ENCODE data around the gene DHRS3.

DHRS3 gene

DNA sequence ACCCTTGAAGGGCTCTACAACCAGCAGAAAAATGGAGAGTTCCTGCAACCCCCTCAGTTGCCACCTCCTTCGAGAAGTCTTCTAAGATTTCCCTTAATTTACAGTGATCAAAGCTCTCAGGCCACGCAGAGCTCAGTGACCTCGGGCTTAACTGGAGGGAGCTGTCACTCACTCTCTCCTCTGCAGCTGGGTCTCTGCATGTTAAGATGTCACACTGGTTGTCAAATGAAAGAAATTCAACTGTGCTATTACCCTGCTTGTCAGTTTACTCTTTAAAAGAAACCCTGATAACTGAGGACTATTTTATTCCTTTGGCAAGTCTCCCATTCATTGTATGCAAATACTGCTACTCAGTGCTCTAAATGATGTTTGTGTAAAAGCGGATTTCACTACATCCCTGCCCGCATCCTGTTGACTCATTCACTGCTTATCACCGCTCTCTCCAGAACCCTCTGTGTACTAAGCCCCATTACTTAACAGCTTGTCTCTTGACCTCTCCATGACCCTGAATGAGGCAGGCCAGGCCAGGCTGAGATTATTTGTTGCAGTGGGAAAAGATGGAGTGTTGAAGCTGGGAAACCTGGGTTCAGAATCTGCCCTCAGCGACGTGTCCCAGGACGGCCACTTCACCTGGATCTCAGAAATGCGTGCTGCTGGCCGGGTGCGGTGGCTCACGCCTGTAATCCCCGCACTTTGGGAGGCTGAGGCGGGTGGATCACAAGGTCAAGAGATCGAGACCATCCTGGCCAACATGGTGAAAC, 13.7 kb downstream of the DHRS3 start:
- no peaks in the 10 kb centered on the region for H3K79me2 ChIP-seq (ENCODE audit: insufficient read depth, low read length)
- no peak overlapping the region for H3K27ac ChIP-seq (ENCODE audit: low read depth, low read length)
- no peaks in the 10 kb centered on the region for H3F3A ChIP-seq (ENCODE audit: insufficient read depth)
- no peak overlapping the region for H2AFZ ChIP-seq (ENCODE audit: low read depth, low read length, severe bottlenecking)
- no peaks in the 10 kb centered on the region for H3K9me2 ChIP-seq (replicated peaks; ENCODE audit: insufficient read depth, low read length)
- TF ChIP-seq, protein P1, sequence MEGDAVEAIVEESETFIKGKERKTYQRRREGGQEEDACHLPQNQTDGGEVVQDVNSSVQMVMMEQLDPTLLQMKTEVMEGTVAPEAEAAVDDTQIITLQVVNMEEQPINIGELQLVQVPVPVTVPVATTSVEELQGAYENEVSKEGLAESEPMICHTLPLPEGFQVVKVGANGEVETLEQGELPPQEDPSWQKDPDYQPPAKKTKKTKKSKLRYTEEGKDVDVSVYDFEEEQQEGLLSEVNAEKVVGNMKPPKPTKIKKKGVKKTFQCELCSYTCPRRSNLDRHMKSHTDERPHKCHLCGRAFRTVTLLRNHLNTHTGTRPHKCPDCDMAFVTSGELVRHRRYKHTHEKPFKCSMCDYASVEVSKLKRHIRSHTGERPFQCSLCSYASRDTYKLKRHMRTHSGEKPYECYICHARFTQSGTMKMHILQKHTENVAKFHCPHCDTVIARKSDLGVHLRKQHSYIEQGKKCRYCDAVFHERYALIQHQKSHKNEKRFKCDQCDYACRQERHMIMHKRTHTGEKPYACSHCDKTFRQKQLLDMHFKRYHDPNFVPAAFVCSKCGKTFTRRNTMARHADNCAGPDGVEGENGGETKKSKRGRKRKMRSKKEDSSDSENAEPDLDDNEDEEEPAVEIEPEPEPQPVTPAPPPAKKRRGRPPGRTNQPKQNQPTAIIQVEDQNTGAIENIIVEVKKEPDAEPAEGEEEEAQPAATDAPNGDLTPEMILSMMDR (IDR thresholded peaks at IDR 0.05; ENCODE audit: insufficient read depth, low read length, poor library complexity, severe bottlenecking): no peak
- TF ChIP-seq EZH2phosphoT487 (conservative IDR thresholded peaks at IDR 0.05; ENCODE audit: low read length): no peak
- no peaks in the 10 kb centered on the region for H3K27me3 ChIP-seq (ENCODE audit: low read length)
- H3K4me3 ChIP-seq (ENCODE audit: insufficient read depth, low read length, poor library complexity, severe bottlenecking): no peak overlapping the region
- H3K9ac ChIP-seq (ENCODE audit: low read length): no peak overlapping the region
- no peaks in the 10 kb centered on the region for H3K9me3 ChIP-seq (ENCODE audit: insufficient read depth, low read length)
- no peak overlapping the region for H3K4me2 ChIP-seq (ENCODE audit: low read depth, low read length, poor library complexity, severe bottlenecking)
- no peaks in the 10 kb centered on the region for H4K20me1 ChIP-seq (ENCODE audit: low read depth, low read length)
- no peaks in the 10 kb centered on the region for H3K36me3 ChIP-seq (ENCODE audit: low read length)

DNA sequence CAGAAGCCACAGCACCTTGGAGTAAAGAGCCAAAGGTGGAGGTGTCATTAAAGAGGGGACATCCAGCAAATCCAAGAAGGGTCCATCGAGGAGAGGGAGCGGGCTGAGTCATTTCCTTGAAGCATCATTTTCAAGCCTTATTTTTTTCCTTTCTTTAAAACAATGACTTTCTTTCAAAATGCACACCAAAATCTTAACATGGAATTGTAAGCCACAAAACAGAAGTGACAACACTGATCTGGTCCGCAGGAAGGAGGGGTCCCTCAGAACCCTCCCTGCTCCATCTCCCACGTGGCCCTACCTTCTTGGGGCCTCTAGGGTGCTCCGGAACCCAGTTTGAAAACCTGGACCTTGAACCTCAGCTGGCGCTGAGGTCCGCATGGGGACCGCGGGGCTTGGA, 14.8 kb downstream of the DHRS3 start:
- Histone ChIP-seq H3K36me3 (ENCODE audit: low read length) (no peaks in the 10 kb centered on the region), H3K27ac (ENCODE audit: low read depth, low read length) (no peak overlapping the region), H3F3A (ENCODE audit: insufficient read depth) (no peaks in the 10 kb centered on the region), H4K20me1 (ENCODE audit: low read depth, low read length) (no peaks in the 10 kb centered on the region), H3K9ac (ENCODE audit: low read length) (no peak overlapping the region), H2AFZ (ENCODE audit: low read depth, low read length, severe bottlenecking) (no peak overlapping the region), H3K4me2 (ENCODE audit: low read depth, low read length, poor library complexity, severe bottlenecking) (no peak overlapping the region), H3K79me2 (ENCODE audit: insufficient read depth, low read length) (no peaks in the 10 kb centered on the region), H3K9me2 (replicated peaks; ENCODE audit: insufficient read depth, low read length) (no peaks in the 10 kb centered on the region), H3K9me3 (ENCODE audit: insufficient read depth, low read length) (no peaks in the 10 kb centered on the region), H3K4me3 (ENCODE audit: insufficient read depth, low read length, poor library complexity, severe bottlenecking) (no peak overlapping the region), H3K27me3 (ENCODE audit: low read length) (no peaks in the 10 kb centered on the region)
- TF ChIP-seq EZH2phosphoT487 (conservative IDR thresholded peaks at IDR 0.05; ENCODE audit: low read length): no peak

DNA sequence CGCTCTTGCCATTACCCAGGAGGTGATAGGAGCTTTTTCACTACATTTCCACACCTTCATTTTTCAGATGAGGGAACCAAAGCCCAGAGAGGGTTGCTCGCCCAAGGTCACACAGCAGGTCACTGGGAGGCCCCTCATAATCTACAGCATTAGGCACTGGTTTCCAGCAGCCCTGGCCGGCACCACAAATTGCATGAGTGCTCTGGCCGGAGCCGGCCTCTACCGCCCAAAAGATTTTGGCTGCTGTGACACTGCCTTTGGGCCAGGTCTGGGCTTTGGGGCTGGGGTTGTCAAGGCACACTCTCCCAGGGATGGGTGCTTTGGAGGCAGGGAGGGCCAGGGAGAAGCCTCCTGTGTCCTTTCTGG, 15.4 kb downstream of the DHRS3 start:
- no peaks in the 10 kb centered on the region for H3K9me2 ChIP-seq (replicated peaks; ENCODE audit: insufficient read depth, low read length)
- no peaks in the 10 kb centered on the region for H4K20me1 ChIP-seq (ENCODE audit: low read depth, low read length)
- TF ChIP-seq, protein P1 (IDR thresholded peaks at IDR 0.05; ENCODE audit: insufficient read depth, low read length, poor library complexity, severe bottlenecking): no peak
- TF ChIP-seq EZH2phosphoT487 (conservative IDR thresholded peaks at IDR 0.05; ENCODE audit: low read length): no peak
- H3K27ac ChIP-seq (ENCODE audit: low read depth, low read length): no peak overlapping the region
- H3K36me3 ChIP-seq (ENCODE audit: low read length): no peaks in the 10 kb centered on the region
- no peaks in the 10 kb centered on the region for H3K79me2 ChIP-seq (ENCODE audit: insufficient read depth, low read length)
- H3K9me3 ChIP-seq (ENCODE audit: insufficient read depth, low read length): no peaks in the 10 kb centered on the region
- H3K27me3 ChIP-seq (ENCODE audit: low read length): no peaks in the 10 kb centered on the region
- no peak overlapping the region for H3K4me3 ChIP-seq (ENCODE audit: insufficient read depth, low read length, poor library complexity, severe bottlenecking)
- no peak overlapping the region for H3K9ac ChIP-seq (ENCODE audit: low read length)
- H3K4me2 ChIP-seq (ENCODE audit: low read depth, low read length, poor library complexity, severe bottlenecking): no peak overlapping the region
- H3F3A ChIP-seq (ENCODE audit: insufficient read depth): no peaks in the 10 kb centered on the region
- no peak overlapping the region for H2AFZ ChIP-seq (ENCODE audit: low read depth, low read length, severe bottlenecking)
